Measurements from ENCODE around the gene UBE3B.

The UBE3B gene

GRCh38 chr12:109492371-109492770 lies 14.9 kb downstream of the UBE3B start:
- H3K27ac ChIP-seq, result no peak overlapping the region
- no peak overlapping the region for H3K4me3 ChIP-seq (ENCODE audit: low read depth, low read length)
- no peak overlapping the region for H2AFZ ChIP-seq
- TF ChIP-seq CTCF (IDR thresholded peaks at IDR 0.05), result no peak
- no peaks in the 10 kb centered on the region for H3K36me3 ChIP-seq (ENCODE audit: control insufficient read depth, insufficient read depth, low read length)
- no peaks in the 10 kb centered on the region for H3K9me3 ChIP-seq (ENCODE audit: control insufficient read depth, low read length)
- no peak overlapping the region for H3K9ac ChIP-seq
- H3K27me3 ChIP-seq (ENCODE audit: control insufficient read depth, insufficient read depth, low read length), result no peaks in the 10 kb centered on the region
- H3K4me2 ChIP-seq (ENCODE audit: low read length), result no peak overlapping the region
- H3K79me2 ChIP-seq, result no peaks in the 10 kb centered on the region
- H3K4me1 ChIP-seq, result no peaks in the 10 kb centered on the region

- no peaks in the 10 kb centered on the region for H3K36me3 ChIP-seq (ENCODE audit: control insufficient read depth, insufficient read depth, low read length)
Measured at GRCh38 chr12:109493090-109493489, 15.7 kb downstream of the UBE3B start.

GRCh38 chr12:109493938-109494337 lies 16.5 kb downstream of the UBE3B start:
- H3K27ac ChIP-seq, result no peak overlapping the region
- no peaks in the 10 kb centered on the region for H3K4me1 ChIP-seq
- no peaks in the 10 kb centered on the region for H3K79me2 ChIP-seq
- no peak overlapping the region for H3K9ac ChIP-seq
- no peaks in the 10 kb centered on the region for H3K27me3 ChIP-seq (ENCODE audit: control insufficient read depth, insufficient read depth, low read length)
- H3K4me3 ChIP-seq (ENCODE audit: low read depth, low read length), result no peak overlapping the region
- H3K4me2 ChIP-seq (ENCODE audit: low read length), result no peak overlapping the region
- no peak for TF ChIP-seq CTCF (IDR thresholded peaks at IDR 0.05)
- no peak overlapping the region for H2AFZ ChIP-seq
- H3K9me3 ChIP-seq (ENCODE audit: control insufficient read depth, low read length), result no peaks in the 10 kb centered on the region
- H3K36me3 ChIP-seq (ENCODE audit: control insufficient read depth, insufficient read depth, low read length), result no peaks in the 10 kb centered on the region

More at GRCh38 chr12:109493090-109493489, 15.7 kb downstream of the UBE3B start:
- H3K9ac ChIP-seq, result no peak overlapping the region
- no peak overlapping the region for H3K27ac ChIP-seq
- H3K4me1 ChIP-seq, result no peaks in the 10 kb centered on the region
- H3K9me3 ChIP-seq (ENCODE audit: control insufficient read depth, low read length), result no peaks in the 10 kb centered on the region
- no peak for TF ChIP-seq CTCF (IDR thresholded peaks at IDR 0.05)
- no peaks in the 10 kb centered on the region for H3K79me2 ChIP-seq
- H3K27me3 ChIP-seq (ENCODE audit: control insufficient read depth, insufficient read depth, low read length), result no peaks in the 10 kb centered on the region
- no peak overlapping the region for H3K4me2 ChIP-seq (ENCODE audit: low read length)
- H3K4me3 ChIP-seq (ENCODE audit: low read depth, low read length), result no peak overlapping the region
- no peak overlapping the region for H2AFZ ChIP-seq

- no peak for TF ChIP-seq CTCF (IDR thresholded peaks at IDR 0.05)
- Histone ChIP-seq H3K4me1 (no peaks in the 10 kb centered on the region), H3K4me2 (ENCODE audit: low read length) (no peak overlapping the region), H3K4me3 (ENCODE audit: low read depth, low read length) (no peak overlapping the region), H3K9ac (no peak overlapping the region), H3K36me3 (ENCODE audit: control insufficient read depth, insufficient read depth, low read length) (no peaks in the 10 kb centered on the region), H2AFZ (no peak overlapping the region), H3K79me2 (no peaks in the 10 kb centered on the region), H3K27ac (no peak overlapping the region), H3K9me3 (ENCODE audit: control insufficient read depth, low read length) (no peaks in the 10 kb centered on the region), H3K27me3 (ENCODE audit: control insufficient read depth, insufficient read depth, low read length) (no peaks in the 10 kb centered on the region)
Measured at GRCh38 chr12:109494348-109494881, 17.0 kb downstream of the UBE3B start.

GRCh38 chr12:109495012-109495411 lies 17.6 kb downstream of the UBE3B start:
- no peaks in the 10 kb centered on the region for H3K4me1 ChIP-seq
- H3K4me2 ChIP-seq (ENCODE audit: low read length), result no peak overlapping the region
- H3K9ac ChIP-seq, result no peak overlapping the region
- H3K9me3 ChIP-seq (ENCODE audit: control insufficient read depth, low read length), result no peaks in the 10 kb centered on the region
- TF ChIP-seq CTCF (IDR thresholded peaks at IDR 0.05), result no peak
- H3K79me2 ChIP-seq, result no peaks in the 10 kb centered on the region
- no peak overlapping the region for H3K4me3 ChIP-seq (ENCODE audit: low read depth, low read length)
- H2AFZ ChIP-seq, result no peak overlapping the region
- no peak overlapping the region for H3K27ac ChIP-seq
- no peaks in the 10 kb centered on the region for H3K36me3 ChIP-seq (ENCODE audit: control insufficient read depth, insufficient read depth, low read length)
- H3K27me3 ChIP-seq (ENCODE audit: control insufficient read depth, insufficient read depth, low read length), result no peaks in the 10 kb centered on the region
